Measurements from ENCODE around the gene MGLL.

GRCh38 chr3:127860211-127860696 is 37.9 kb upstream of the MGLL start:
- no peak for TF ChIP-seq CTCF (IDR thresholded peaks at IDR 0.05; ENCODE audit: insufficient read depth, low read length)
- TF ChIP-seq GABPA (IDR thresholded peaks at IDR 0.05; ENCODE audit: low read depth): no peak
- TF ChIP-seq SPI1 (IDR thresholded peaks at IDR 0.05; ENCODE audit: borderline replicate concordance, low read depth): no peak
- TF ChIP-seq POLR2AphosphoS5 (IDR thresholded peaks at IDR 0.05; ENCODE audit: low read depth): no peak
- TF ChIP-seq REST (IDR thresholded peaks at IDR 0.05; ENCODE audit: insufficient replicate concordance, low read depth): no peak

Data from HL-60 (cell line).